Ishikawa (cell line): ENCODE data around the gene SAFB.

Experiments used
- CEBPB ChIP-seq: IDR thresholded peaks from 2 replicates; pipeline ENCODE4 v1.6.1; 2012
- CREB1 ChIP-seq: IDR thresholded peaks from 2 replicates; pipeline ENCODE4 v1.6.1; 2012; ENCODE audit warnings: low read depth
- EGR1 ChIP-seq: IDR thresholded peaks from 2 replicates; pipeline ENCODE4 v1.6.1; 2012
- EP300 ChIP-seq: IDR thresholded peaks from 2 replicates; pipeline ENCODE4 v1.6.1; 2012; ENCODE audit warnings: borderline replicate concordance
- FOXM1 ChIP-seq: IDR thresholded peaks from 2 replicates; pipeline ENCODE4 v1.6.1; 2012; ENCODE audit warnings: low read depth, borderline replicate concordance
- MAX ChIP-seq: IDR thresholded peaks from 2 replicates; pipeline ENCODE4 v1.6.1; 2012
- NFIC ChIP-seq: IDR thresholded peaks from 2 replicates; pipeline ENCODE4 v1.6.1; 2012
- RAD21 ChIP-seq: IDR thresholded peaks from 2 replicates; pipeline ENCODE4 v1.6.1; 2012; ENCODE audit warnings: low read depth
- REST ChIP-seq: IDR thresholded peaks from 2 replicates; pipeline ENCODE4 v1.6.1; 2012; ENCODE audit warnings: low read depth, mild to moderate bottlenecking
- TAF1 ChIP-seq: IDR thresholded peaks from 2 replicates; pipeline ENCODE4 v1.6.1; 2012; ENCODE audit warnings: low read depth, mild to moderate bottlenecking
- TCF12 ChIP-seq: IDR thresholded peaks from 2 replicates; pipeline ENCODE4 v1.6.1; 2012; ENCODE audit warnings: low read depth
- TEAD4 ChIP-seq: IDR thresholded peaks from 2 replicates; pipeline ENCODE4 v1.6.1; 2012
- USF1 ChIP-seq: IDR thresholded peaks from 2 replicates; pipeline ENCODE4 v1.6.1; 2012
- YY1 ChIP-seq: IDR thresholded peaks from 2 replicates; pipeline ENCODE4 v1.6.1; 2012; ENCODE audit warnings: low read depth
- ZBTB7A ChIP-seq: IDR thresholded peaks from 2 replicates; pipeline ENCODE4 v1.6.1; 2012; ENCODE audit warnings: low read depth

The SAFB gene

GRCh38 chr19:5580161-5580571 lies 42.7 kb upstream of the SAFB start:
- no peak for TF ChIP-seq ZBTB7A
- no peak for TF ChIP-seq CEBPB
- no peak for TF ChIP-seq TEAD4
- TF ChIP-seq FOXM1, result no peak
- TF ChIP-seq CREB1, result no peak
- no peak for TF ChIP-seq NFIC

GRCh38 chr19:5585461-5586299 lies 37.2 kb upstream of the SAFB start:
- peak; percentile 18; the same call in 1 of the 2 replicates for TF ChIP-seq ZBTB7A
- no peak for TF ChIP-seq MAX

GRCh38 chr19:5586300-5587070 lies 36.4 kb upstream of the SAFB start:
- TF ChIP-seq ZBTB7A, result 0 out of 2 replicates have a peak, but pooled peaks have one; percentile 12
- TF ChIP-seq REST, result no peak

GRCh38 chr19:5587071-5587455 lies 35.8 kb upstream of the SAFB start:
- TF ChIP-seq NFIC (no peak), MAX (no peak), CREB1 (no peak), YY1 (no peak), ZBTB7A (no peak), REST (no peak), USF1 (no peak), RAD21 (no peak), TEAD4 (no peak), FOXM1 (no peak), TAF1 (no peak), TCF12 (no peak), CEBPB (no peak), EP300 (no peak), EGR1 (no peak)

GRCh38 chr19:5587661-5588060 lies 35.2 kb upstream of the SAFB start:
- TF ChIP-seq CEBPB, result no peak
- TF ChIP-seq USF1, result no peak
- TF ChIP-seq EGR1, result no peak
- TF ChIP-seq NFIC, result no peak

GRCh38 chr19:5588441-5588840 lies 34.4 kb upstream of the SAFB start:
- TF ChIP-seq CEBPB, result no peak
- no peak for TF ChIP-seq YY1
- TF ChIP-seq FOXM1, result no peak
- no peak for TF ChIP-seq ZBTB7A
- TF ChIP-seq RAD21, result no peak
- TF ChIP-seq TEAD4, result no peak
- no peak for TF ChIP-seq MAX
- no peak for TF ChIP-seq EP300
- no peak for TF ChIP-seq TCF12
- TF ChIP-seq USF1, result no peak
- no peak for TF ChIP-seq TAF1
- TF ChIP-seq REST, result no peak
- TF ChIP-seq EGR1, result no peak
- TF ChIP-seq NFIC, result no peak
- TF ChIP-seq CREB1, result no peak
